NCI-H526 (cell line): ENCODE measurements around the gene NCK2.

Experiments
- DNase-seq, 2 experiments: peaks; one replicate each; lab custom pipeline; 2025; lab: John Stamatoyannopoulos, UW

Gene NCK2

GRCh38 chr2:105845976-105846375 lies 101.3 kb downstream of the NCK2 start:
- no peak for DNase-seq

GRCh38 chr2:105847056-105847455 lies 102.3 kb downstream of the NCK2 start:
- DNase-seq, result no peak

GRCh38 chr2:105848367-105848766 lies 103.7 kb downstream of the NCK2 start:
- DNase-seq, result no peak

GRCh38 chr2:105849431-105850179 lies 104.9 kb downstream of the NCK2 start:
- DNase-seq, result no peak

GRCh38 chr2:105852066-105852465 lies 107.4 kb downstream of the NCK2 start:
- no peak for DNase-seq

GRCh38 chr2:105853354-105854088 lies 108.8 kb downstream of the NCK2 start:
- DNase-seq, result no peak

GRCh38 chr2:105854972-105855371 lies 110.3 kb downstream of the NCK2 start:
- DNase-seq, result no peak

GRCh38 chr2:105856581-105856980 lies 111.9 kb downstream of the NCK2 start:
- DNase-seq, result no peak

- no peak for DNase-seq
Measured at GRCh38 chr2:105857076-105857740, 112.5 kb downstream of the NCK2 start.

- no peak for DNase-seq
Measured at GRCh38 chr2:105858868-105859693, 114.4 kb downstream of the NCK2 start.

- no peak for DNase-seq
Measured at GRCh38 chr2:105859694-105859951, 114.9 kb downstream of the NCK2 start.

- DNase-seq, result no peak
Measured at GRCh38 chr2:105860567-105860966, 115.9 kb downstream of the NCK2 start.

GRCh38 chr2:105861200-105861599 lies 116.5 kb downstream of the NCK2 start:
- DNase-seq, result no peak

GRCh38 chr2:105862843-105863242 lies 118.1 kb downstream of the NCK2 start:
- no peak for DNase-seq

- DNase-seq, result no peak
Measured at GRCh38 chr2:105864262-105864661, 119.5 kb downstream of the NCK2 start.

GRCh38 chr2:105865222-105865913 lies 120.7 kb downstream of the NCK2 start:
- peak; percentile 56 to 74 for DNase-seq

GRCh38 chr2:105866216-105867185 lies 121.8 kb downstream of the NCK2 start:
- DNase-seq, result no peak

- no peak for DNase-seq
Measured at GRCh38 chr2:105867587-105867986, 122.9 kb downstream of the NCK2 start.

- peak in 1 of 2 experiments; percentile 7 for DNase-seq
Measured at GRCh38 chr2:105868060-105868459, 123.3 kb downstream of the NCK2 start.

- peak in 1 of 2 experiments; percentile 62 for DNase-seq
Measured at GRCh38 chr2:105869341-105869740, 124.6 kb downstream of the NCK2 start.
